ENCODE results near the gene ICAM4. TPM values are rescaled to one million over a fixed set of nuclear protein-coding genes. Genes with fewer than 3 reads are reported as not detected.
A peak's percentile ranks its signal among the peaks of the same experiment; 100 is the strongest.

Gene ICAM4
- total and polyA plus RNA-seq, 9 of the 15 experiments (the other 6 are each of a cell fraction or from before 2014, with no cell fraction given): 14.1 to 86.1 (median 29.6) TPM

DNA sequence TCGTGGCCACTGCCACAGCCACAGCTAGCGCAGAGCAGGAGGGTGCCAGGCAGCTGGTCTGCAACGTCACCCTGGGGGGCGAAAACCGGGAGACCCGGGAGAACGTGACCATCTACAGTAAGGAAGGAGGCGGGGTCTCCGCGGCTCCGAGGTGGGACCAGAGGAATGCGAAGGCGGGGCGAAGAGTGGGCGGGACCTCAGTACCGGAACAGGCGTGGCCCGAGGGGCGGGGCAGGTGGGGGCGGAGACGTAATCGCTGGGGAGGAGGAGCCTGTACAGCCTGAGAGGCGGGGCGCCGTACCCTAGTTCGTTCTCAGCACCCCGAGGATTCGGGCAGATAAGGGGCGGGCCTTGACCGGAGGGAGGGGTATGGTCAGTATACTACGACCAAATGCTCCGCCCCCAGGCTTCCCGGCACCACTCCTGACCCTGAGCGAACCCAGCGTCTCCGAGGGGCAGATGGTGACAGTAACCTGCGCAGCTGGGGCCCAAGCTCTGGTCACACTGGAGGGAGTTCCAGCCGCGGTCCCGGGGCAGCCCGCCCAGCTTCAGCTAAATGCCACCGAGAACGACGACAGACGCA lies 5.5 kb downstream of the ICAM4 start (continued):
- TF ChIP-seq NRF1 (conservative IDR thresholded peaks at IDR 0.05 in 1 of 2, IDR thresholded peaks at IDR 0.05 in 1 of 2) (peak; percentile 86 to 89), TEAD2 (tag; IDR thresholded peaks at IDR 0.05) (0 out of 2 replicates have a peak, but pooled peaks have one; percentile 9), ERF (CRISPR knock-in tag; IDR thresholded peaks at IDR 0.05) (peak; percentile 78), TRIM28 (IDR thresholded peaks at IDR 0.05) (no peak), SMARCC2 (IDR thresholded peaks at IDR 0.05; ENCODE audit: low read depth) (no peak), FOS (IDR thresholded peaks at IDR 0.05; ENCODE audit: extremely low read depth, insufficient read length) (no peak), PHTF2 (CRISPR knock-in tag; IDR thresholded peaks at IDR 0.05) (no peak), FOSL1 (tag; conservative IDR thresholded peaks at IDR 0.05) (no peak), SP1 (CRISPR knock-in tag; IDR thresholded peaks at IDR 0.05) (peak; percentile 94), PHF8 (IDR thresholded peaks at IDR 0.05; ENCODE audit: borderline replicate concordance, low read length) (peak; percentile 41; the same call in 1 of the 2 replicates), GATAD2A (IDR thresholded peaks at IDR 0.05) (no peak), TRIM24 (IDR thresholded peaks at IDR 0.05) (no peak), CCNT2 (IDR thresholded peaks at IDR 0.05; ENCODE audit: borderline replicate concordance, extremely low read depth, insufficient read length, low read depth, low read length) (peak; percentile 51), ZNF282 (CRISPR knock-in tag; IDR thresholded peaks at IDR 0.05) (no peak), CREB1 (IDR thresholded peaks at IDR 0.05) (peak; percentile 41; the same call in 1 of the 2 replicates), CREB1 (CRISPR knock-in tag; IDR thresholded peaks at IDR 0.05) (peak; percentile 22; the same call in 1 of the 2 replicates)
- TF ChIP-seq, protein P1, sequence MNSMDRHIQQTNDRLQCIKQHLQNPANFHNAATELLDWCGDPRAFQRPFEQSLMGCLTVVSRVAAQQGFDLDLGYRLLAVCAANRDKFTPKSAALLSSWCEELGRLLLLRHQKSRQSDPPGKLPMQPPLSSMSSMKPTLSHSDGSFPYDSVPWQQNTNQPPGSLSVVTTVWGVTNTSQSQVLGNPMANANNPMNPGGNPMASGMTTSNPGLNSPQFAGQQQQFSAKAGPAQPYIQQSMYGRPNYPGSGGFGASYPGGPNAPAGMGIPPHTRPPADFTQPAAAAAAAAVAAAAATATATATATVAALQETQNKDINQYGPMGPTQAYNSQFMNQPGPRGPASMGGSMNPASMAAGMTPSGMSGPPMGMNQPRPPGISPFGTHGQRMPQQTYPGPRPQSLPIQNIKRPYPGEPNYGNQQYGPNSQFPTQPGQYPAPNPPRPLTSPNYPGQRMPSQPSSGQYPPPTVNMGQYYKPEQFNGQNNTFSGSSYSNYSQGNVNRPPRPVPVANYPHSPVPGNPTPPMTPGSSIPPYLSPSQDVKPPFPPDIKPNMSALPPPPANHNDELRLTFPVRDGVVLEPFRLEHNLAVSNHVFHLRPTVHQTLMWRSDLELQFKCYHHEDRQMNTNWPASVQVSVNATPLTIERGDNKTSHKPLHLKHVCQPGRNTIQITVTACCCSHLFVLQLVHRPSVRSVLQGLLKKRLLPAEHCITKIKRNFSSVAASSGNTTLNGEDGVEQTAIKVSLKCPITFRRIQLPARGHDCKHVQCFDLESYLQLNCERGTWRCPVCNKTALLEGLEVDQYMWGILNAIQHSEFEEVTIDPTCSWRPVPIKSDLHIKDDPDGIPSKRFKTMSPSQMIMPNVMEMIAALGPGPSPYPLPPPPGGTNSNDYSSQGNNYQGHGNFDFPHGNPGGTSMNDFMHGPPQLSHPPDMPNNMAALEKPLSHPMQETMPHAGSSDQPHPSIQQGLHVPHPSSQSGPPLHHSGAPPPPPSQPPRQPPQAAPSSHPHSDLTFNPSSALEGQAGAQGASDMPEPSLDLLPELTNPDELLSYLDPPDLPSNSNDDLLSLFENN (IDR thresholded peaks at IDR 0.05; ENCODE audit: low read depth in 2 of 2, low read length in 2 of 2): 0 out of 4 replicates have a peak, but pooled peaks of 1 of the 2 experiments have one; percentile 42
- TF ChIP-seq, protein P2, sequence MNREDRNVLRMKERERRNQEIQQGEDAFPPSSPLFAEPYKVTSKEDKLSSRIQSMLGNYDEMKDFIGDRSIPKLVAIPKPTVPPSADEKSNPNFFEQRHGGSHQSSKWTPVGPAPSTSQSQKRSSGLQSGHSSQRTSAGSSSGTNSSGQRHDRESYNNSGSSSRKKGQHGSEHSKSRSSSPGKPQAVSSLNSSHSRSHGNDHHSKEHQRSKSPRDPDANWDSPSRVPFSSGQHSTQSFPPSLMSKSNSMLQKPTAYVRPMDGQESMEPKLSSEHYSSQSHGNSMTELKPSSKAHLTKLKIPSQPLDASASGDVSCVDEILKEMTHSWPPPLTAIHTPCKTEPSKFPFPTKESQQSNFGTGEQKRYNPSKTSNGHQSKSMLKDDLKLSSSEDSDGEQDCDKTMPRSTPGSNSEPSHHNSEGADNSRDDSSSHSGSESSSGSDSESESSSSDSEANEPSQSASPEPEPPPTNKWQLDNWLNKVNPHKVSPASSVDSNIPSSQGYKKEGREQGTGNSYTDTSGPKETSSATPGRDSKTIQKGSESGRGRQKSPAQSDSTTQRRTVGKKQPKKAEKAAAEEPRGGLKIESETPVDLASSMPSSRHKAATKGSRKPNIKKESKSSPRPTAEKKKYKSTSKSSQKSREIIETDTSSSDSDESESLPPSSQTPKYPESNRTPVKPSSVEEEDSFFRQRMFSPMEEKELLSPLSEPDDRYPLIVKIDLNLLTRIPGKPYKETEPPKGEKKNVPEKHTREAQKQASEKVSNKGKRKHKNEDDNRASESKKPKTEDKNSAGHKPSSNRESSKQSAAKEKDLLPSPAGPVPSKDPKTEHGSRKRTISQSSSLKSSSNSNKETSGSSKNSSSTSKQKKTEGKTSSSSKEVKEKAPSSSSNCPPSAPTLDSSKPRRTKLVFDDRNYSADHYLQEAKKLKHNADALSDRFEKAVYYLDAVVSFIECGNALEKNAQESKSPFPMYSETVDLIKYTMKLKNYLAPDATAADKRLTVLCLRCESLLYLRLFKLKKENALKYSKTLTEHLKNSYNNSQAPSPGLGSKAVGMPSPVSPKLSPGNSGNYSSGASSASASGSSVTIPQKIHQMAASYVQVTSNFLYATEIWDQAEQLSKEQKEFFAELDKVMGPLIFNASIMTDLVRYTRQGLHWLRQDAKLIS (CRISPR knock-in tag; IDR thresholded peaks at IDR 0.05): no peak; the same call in 1 of the 2 replicates
- TF ChIP-seq, protein P3, sequence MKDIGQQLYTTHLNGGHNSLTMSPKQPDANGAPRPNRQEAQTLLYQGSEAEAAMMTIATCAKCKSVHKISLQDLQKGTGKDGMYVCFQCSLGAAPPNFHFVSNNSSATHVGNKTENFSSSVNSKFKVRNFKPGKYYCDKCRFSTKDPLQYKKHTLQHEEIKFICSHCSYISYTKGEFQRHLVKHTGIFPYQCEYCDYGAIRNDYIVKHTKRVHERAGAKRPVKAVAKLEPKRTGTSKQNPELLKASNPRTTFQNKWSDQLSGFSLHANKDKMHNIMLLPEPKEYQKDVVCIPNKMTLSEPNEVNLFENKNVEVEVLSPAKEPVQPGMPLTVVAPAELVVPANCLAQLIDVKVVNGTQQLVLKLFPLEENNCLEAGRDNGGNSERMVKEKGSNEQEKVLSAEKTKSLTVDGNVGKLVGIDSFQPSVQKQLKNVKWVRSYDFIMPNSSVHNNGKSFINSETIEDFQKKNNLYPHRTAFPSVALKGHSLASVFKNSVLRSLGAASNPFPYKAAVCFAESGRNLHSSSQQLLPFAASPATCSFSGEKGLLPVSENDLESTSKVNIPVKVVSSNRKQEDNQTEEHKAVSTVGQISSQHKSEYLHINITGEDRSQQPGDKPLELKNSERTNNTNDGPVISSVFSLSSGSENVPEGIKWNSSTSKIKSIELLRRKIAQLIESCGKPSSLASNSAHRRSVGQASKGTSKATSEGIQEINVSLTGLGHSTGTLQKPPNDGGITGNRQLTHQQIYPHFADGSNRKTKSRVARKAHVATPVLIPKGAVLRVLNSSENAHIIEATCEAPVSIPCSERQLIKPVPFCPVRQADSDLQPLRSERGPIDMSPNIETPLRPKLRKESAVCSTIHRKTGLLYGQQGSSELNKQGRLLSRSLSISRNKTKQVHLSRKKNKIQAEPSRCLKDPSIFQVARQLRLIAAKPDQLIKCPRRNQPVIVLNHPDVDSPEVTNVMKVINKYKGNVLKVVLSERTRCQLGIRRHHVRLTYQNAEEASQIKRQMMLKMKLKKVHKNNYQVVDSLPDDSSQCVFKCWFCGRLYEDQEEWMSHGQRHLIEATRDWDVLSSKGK (CRISPR knock-in tag; IDR thresholded peaks at IDR 0.05): no peak
